Hepatocyte (in vitro differentiated cells): ENCODE measurements around the gene LAMA4. TPM values are rescaled to one million over a fixed set of nuclear protein-coding genes. Genes with fewer than 3 reads are reported as not detected.
A peak's percentile ranks its signal among the peaks of the same experiment; 100 is the strongest.

Experiments used
- DNase-seq: peaks from one replicate; pipeline ENCODE4 v3.0.0-alpha.2; 2016; ENCODE audit warnings: low spot score
- H2AFZ ChIP-seq: fragments of 200-600 bp; sonication (generic); 2 replicates; pipeline ENCODE4 v1.6.0; 2016; ENCODE audit warnings: antibody characterized with exemption, mild to moderate bottlenecking
- H3K27ac ChIP-seq: fragments of 200-600 bp; sonication (generic); 2 replicates; pipeline ENCODE4 v1.5.1; 2016; ENCODE audit warnings: mild to moderate bottlenecking
- H3K27me3 ChIP-seq: fragments of 200-600 bp; sonication (generic); 2 replicates; pipeline ENCODE4 v1.6.1; 2016
- H3K36me3 ChIP-seq: fragments of 200-600 bp; sonication (generic); replicated peaks from 2 replicates; pipeline ENCODE4 v1.5.1; 2016; ENCODE audit warnings: low read depth; ENCODE audit not compliant: insufficient read depth
- H3K4me1 ChIP-seq: fragments of 200-600 bp; sonication (generic); 2 replicates; pipeline ENCODE4 v1.5.1; 2016; ENCODE audit warnings: mild to moderate bottlenecking, moderate library complexity; ENCODE audit not compliant: insufficient read depth
- H3K4me2 ChIP-seq: fragments of 200-600 bp; sonication (generic); 2 replicates; pipeline ENCODE4 v1.6.0; 2016
- H3K4me3 ChIP-seq: fragments of 200-600 bp; sonication (generic); 2 replicates; pipeline ENCODE4 v1.5.1; 2016; ENCODE audit warnings: mild to moderate bottlenecking
- H3K79me2 ChIP-seq: fragments of 200-600 bp; sonication (generic); 2 replicates; pipeline ENCODE4 v1.6.0; 2017; ENCODE audit warnings: mild to moderate bottlenecking
- H3K9me2 ChIP-seq: fragments of 200-600 bp; sonication (generic); replicated peaks from 2 replicates; pipeline ENCODE4 v1.6.0; 2017; ENCODE audit warnings: mild to moderate bottlenecking; ENCODE audit not compliant: insufficient read depth
- H3K9me3 ChIP-seq: fragments of 200-600 bp; sonication (generic); 2 replicates; pipeline ENCODE4 v1.5.1; 2016; ENCODE audit warnings: low read depth, mild to moderate bottlenecking
- H4K20me1 ChIP-seq: fragments of 200-600 bp; sonication (generic); 2 replicates; pipeline ENCODE4 v1.6.0; 2016; ENCODE audit warnings: mild to moderate bottlenecking; ENCODE audit not compliant: insufficient read depth, poor library complexity, severe bottlenecking
- EZH2 ChIP-seq: fragments of 200-600 bp; sonication (generic); IDR thresholded peaks from 2 replicates; pipeline ENCODE4 v1.6.1; 2016; ENCODE audit warnings: antibody characterized with exemption, mild to moderate bottlenecking, borderline replicate concordance
- EZH2phosphoT487 ChIP-seq: fragments of 200-600 bp; sonication (generic); IDR thresholded peaks from one replicate; pipeline ENCODE4 v1.6.1; 2018; ENCODE audit warnings: antibody characterized with exemption, mild to moderate bottlenecking, low read depth, moderate library complexity; ENCODE audit not compliant: unreplicated experiment, severe bottlenecking
- WGBS: methylation state at CpG from one replicate; pipeline ENCODE4 v1.1.6; 2016; ENCODE audit warnings: low lambda C conversion rate; ENCODE audit errors: missing lambda C conversion rate; 5-methylcytosine and 5-hydroxymethylcytosine counted together
- polyA plus RNA-seq: library from polyadenylated mRNA; unstranded; fragments of >200 nt; fragmentation: Nextera tagmentation; extraction: Ambion mirVana; gene quantifications from 2 replicates; pipeline ENCODE4 v1.2.1, GENCODE V29; 2016
- total RNA-seq: library from RNA; depleted of rRNA; stranded (reverse); fragments of >200 nt; gene quantifications from 2 replicates; pipeline ENCODE4 v1.2.3, GENCODE V29; 2014
- TF ChIP-seq, protein P1 (sequence below): fragments of 200-600 bp; sonication (generic); IDR thresholded peaks from 2 replicates; pipeline ENCODE4 v1.5.1; 2016; ENCODE audit warnings: antibody characterized with exemption, mild to moderate bottlenecking; ENCODE audit not compliant: poor library complexity

The LAMA4 gene
- total and polyA plus RNA-seq, 2 experiments from 2014 or later = 14.1 to 18.9 TPM

DNA sequence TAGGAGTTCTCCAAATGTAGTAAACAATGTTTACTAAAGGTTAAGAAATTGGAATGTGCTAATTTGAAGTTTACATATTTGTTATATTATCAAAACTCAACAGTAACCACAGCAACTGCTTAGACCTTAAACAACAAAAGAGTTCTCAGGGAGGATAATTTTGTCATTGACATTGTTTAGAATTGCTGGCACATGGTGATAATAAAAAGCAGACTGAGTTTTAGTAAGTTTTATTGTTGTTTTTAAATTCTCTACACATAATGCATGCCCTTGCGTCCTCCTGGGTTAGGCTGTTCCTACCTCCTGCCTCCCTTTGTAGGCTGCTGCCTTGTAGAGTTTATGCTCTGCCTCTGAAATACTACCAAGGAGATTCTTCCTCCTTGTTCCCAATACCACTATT lies 28.7 kb downstream of the LAMA4 start:
- Histone ChIP-seq H3K27ac (peak overlapping the region; percentile 3), H3K9me3 (no peaks in the 10 kb centered on the region), H3K79me2 (no peaks in the 10 kb centered on the region), H3K9me2 (no peaks in the 10 kb centered on the region), H3K27me3 (no peaks in the 10 kb centered on the region), H2AFZ (no peak overlapping the region), H3K4me2 (no peak overlapping the region), H3K36me3 (no peaks in the 10 kb centered on the region), H4K20me1 (no peaks in the 10 kb centered on the region), H3K4me1 (peaks cover 4% of the 10 kb centered on the region), H3K4me3 (no peak overlapping the region)
- DNase-seq = no peak
- no peak for TF ChIP-seq EZH2
- TF ChIP-seq EZH2phosphoT487 = no peak
- TF ChIP-seq, protein P1, sequence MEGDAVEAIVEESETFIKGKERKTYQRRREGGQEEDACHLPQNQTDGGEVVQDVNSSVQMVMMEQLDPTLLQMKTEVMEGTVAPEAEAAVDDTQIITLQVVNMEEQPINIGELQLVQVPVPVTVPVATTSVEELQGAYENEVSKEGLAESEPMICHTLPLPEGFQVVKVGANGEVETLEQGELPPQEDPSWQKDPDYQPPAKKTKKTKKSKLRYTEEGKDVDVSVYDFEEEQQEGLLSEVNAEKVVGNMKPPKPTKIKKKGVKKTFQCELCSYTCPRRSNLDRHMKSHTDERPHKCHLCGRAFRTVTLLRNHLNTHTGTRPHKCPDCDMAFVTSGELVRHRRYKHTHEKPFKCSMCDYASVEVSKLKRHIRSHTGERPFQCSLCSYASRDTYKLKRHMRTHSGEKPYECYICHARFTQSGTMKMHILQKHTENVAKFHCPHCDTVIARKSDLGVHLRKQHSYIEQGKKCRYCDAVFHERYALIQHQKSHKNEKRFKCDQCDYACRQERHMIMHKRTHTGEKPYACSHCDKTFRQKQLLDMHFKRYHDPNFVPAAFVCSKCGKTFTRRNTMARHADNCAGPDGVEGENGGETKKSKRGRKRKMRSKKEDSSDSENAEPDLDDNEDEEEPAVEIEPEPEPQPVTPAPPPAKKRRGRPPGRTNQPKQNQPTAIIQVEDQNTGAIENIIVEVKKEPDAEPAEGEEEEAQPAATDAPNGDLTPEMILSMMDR = no peak
- 50% methylated on average over 1 of the region's 1 CpG for WGBS

DNA sequence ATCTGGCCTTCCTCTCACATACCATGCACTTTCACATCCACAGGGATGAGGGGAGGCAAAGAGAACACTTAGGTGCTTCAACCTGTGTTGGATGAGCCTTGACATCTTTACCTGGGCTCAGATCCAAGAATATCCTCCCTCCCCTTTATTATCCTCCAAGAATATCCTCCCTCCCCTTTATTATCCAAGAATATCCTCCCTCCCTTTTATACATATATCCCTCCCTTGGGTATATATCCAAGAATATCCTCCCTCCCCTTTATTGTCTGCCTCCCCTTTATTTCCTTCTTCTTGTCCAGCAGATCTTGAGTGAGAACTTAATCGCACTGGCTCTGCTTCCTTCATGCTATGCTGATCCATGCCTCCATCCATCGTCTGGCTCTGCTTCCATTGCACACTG lies 30.3 kb downstream of the LAMA4 start:
- TF ChIP-seq, protein P1 = no peak
- Histone ChIP-seq H3K27ac (peak overlapping the region; percentile 53), H3K79me2 (no peaks in the 10 kb centered on the region), H3K36me3 (no peaks in the 10 kb centered on the region), H3K4me2 (no peak overlapping the region), H3K27me3 (no peaks in the 10 kb centered on the region), H3K9me2 (no peaks in the 10 kb centered on the region), H4K20me1 (no peaks in the 10 kb centered on the region), H2AFZ (no peak overlapping the region), H3K4me1 (peaks cover 4% of the 10 kb centered on the region), H3K4me3 (no peak overlapping the region), H3K9me3 (no peaks in the 10 kb centered on the region)
- 93% methylated on average over 2 of the region's 2 CpGs for whole genome bisulfite sequencing
- no peak for DNase-seq

DNA sequence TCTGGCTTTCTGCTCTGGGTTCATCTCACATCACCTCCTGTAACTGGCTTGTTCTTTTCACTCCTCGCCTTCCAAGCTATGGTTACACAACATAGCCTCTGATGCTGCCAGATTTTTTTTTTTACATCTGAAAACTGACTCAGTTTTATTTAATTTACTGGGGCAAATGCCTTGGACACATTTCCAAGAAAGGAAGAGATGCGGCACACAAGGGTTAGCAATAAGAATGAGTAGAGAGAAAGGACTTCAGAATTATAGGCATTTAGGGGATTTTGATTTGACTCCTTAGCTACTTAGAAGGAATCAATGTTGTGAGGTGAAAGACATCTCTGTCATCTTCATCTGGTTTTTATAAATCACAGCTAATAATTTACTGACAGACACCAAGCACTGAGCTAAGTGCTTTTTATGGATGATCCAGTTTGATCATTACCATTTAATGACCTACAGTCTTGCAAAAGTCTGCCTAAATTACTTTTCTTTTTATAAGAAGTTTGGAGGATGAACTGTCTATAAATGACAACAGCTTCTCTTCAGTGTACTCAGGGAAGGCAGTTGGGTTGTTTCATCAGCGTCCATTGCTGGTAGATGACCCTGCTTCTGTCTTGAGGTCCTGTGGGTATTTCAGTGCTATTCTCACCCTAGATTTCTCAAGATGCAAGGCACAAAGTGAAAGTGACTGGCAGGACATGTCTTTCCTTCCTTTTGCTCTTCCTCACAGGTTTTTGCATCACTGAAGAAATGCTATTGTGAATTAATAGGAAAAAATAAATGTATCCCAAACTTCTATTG lies 31.1 kb downstream of the LAMA4 start:
- TF ChIP-seq EZH2phosphoT487 (no peak), EZH2 (no peak)
- TF ChIP-seq, protein P1 = no peak
- 55% methylated on average over 3 of the region's 3 CpGs for WGBS
- peak overlapping the region; percentile 53 for H3K27ac ChIP-seq
- H3K4me3 ChIP-seq = no peak overlapping the region
- no peak overlapping the region for H3K4me2 ChIP-seq
- H4K20me1 ChIP-seq = no peaks in the 10 kb centered on the region
- no peaks in the 10 kb centered on the region for H3K79me2 ChIP-seq
- H3K4me1 ChIP-seq = peaks cover 4% of the 10 kb centered on the region
- no peaks in the 10 kb centered on the region for H3K36me3 ChIP-seq
- H3K9me2 ChIP-seq = no peaks in the 10 kb centered on the region
- no peaks in the 10 kb centered on the region for H3K27me3 ChIP-seq
- no peaks in the 10 kb centered on the region for H3K9me3 ChIP-seq
- peak; percentile 42 for DNase-seq
- H2AFZ ChIP-seq = no peak overlapping the region
